Fibroblast of mammary gland (primary cell): ENCODE data around the gene EME2.
"Not testable (repeated sequence)": the region's sequence is repeated elsewhere in the genome, so short reads cannot be mapped to it uniquely, and the experiment has no call there.

Experiments used
- DNase-seq: peaks from one replicate; pipeline ENCODE4 v3.0.0-alpha.2; 2010; ENCODE audit warnings: low read depth
- H3K4me3 ChIP-seq: 2 replicates; pipeline ENCODE4 v1.5.1; 2011; ENCODE audit warnings: low read depth, mild to moderate bottlenecking, low read length, moderate library complexity; ENCODE audit not compliant: control insufficient read depth
- CTCF ChIP-seq: conservative IDR thresholded peaks from 2 replicates; pipeline ENCODE4 v1.5.1; 2011; ENCODE audit warnings: low read depth, low read length, inconsistent platforms; ENCODE audit not compliant: control insufficient read depth, insufficient read depth

Gene EME2

GRCh38 chr16:1794908-1795666 is 22.5 kb downstream of the EME2 start:
- no peak for TF ChIP-seq CTCF
- no peak for DNase-seq
- no peak overlapping the region for H3K4me3 ChIP-seq

GRCh38 chr16:1799263-1799662 is 26.7 kb downstream of the EME2 start:
- not testable (repeated sequence) for DNase-seq, H3K4me3 ChIP-seq

- no peak for TF ChIP-seq CTCF
- DNase-seq: no peak
- no peak overlapping the region for H3K4me3 ChIP-seq
Measured at GRCh38 chr16:1800701-1801100, 28.1 kb downstream of the EME2 start.

- no peak overlapping the region for H3K4me3 ChIP-seq
- TF ChIP-seq CTCF: no peak
- no peak for DNase-seq
Measured at GRCh38 chr16:1807626-1808025, 35.0 kb downstream of the EME2 start.

- no peak for TF ChIP-seq CTCF
- H3K4me3 ChIP-seq: no peak overlapping the region
- no peak for DNase-seq
Measured at GRCh38 chr16:1808691-1809090, 36.1 kb downstream of the EME2 start.

- no peak overlapping the region for H3K4me3 ChIP-seq
- no peak for TF ChIP-seq CTCF
- no peak for DNase-seq
Measured at GRCh38 chr16:1809281-1809801, 36.7 kb downstream of the EME2 start.

GRCh38 chr16:1810106-1810505 is 37.5 kb downstream of the EME2 start:
- no peak overlapping the region for H3K4me3 ChIP-seq
- no peak for TF ChIP-seq CTCF
- no peak for DNase-seq
